ENCODE data around the gene STAC.

GRCh38 chr3:36409862-36410261 is 29.6 kb downstream of the STAC start:
- no peak for TF ChIP-seq POLR2A (IDR thresholded peaks at IDR 0.05)
- no peak for TF ChIP-seq CTCF (IDR thresholded peaks at IDR 0.05)
- no peak for TF ChIP-seq POLR2AphosphoS5 (IDR thresholded peaks at IDR 0.05; ENCODE audit: insufficient read depth in 1 of 2, low read depth in 1 of 2)

Measured in vagina (tissue), 2 donors.